ENCODE measurements around the gene LIFR.

DNA sequence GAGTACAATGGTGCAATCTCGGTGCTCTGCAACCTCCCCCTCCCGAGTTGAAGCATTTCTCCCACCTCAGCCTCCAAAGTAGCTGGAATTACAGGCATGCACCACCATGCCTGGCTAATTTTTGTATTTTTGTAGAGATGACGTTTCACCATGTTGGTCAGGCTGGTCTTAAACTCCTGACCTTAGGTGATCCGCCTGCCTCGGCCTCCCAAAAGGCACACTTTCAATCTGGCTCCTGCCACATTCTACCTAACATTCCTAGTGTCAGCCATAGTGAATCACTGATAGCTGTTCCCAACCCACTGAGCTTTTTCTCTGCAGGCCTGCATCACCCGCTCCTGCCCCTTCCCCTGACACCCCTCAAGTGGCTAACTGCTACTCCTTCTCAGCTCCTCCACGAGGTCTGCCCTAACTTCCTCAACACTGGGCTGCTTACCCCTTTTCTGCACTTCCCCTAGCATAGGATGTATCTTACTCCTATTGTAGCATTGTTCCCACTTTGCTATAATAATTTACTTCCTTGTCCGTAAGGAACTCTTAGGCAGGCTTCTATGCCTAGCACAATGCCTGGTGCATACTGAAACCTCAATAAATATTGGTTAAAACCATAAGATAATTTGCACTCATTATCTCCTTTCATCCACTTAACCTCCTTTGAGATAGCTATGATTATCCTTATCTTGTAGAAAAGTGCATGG, 42.0 kb upstream of the LIFR start:
- TF ChIP-seq CTCF (IDR thresholded peaks at IDR 0.05) (no peak), EP300 (IDR thresholded peaks at IDR 0.05) (no peak), POLR2AphosphoS5 (IDR thresholded peaks at IDR 0.05) (no peak), POLR2A (IDR thresholded peaks at IDR 0.05) (no peak)
